ENCODE results near the gene SPTB.

- no peak for TF ChIP-seq CTCF (IDR thresholded peaks at IDR 0.05; ENCODE audit: low read depth, low read length, poor library complexity, severe bottlenecking)
- no peak for TF ChIP-seq EZH2phosphoT487 (IDR thresholded peaks at IDR 0.05; ENCODE audit: borderline replicate concordance, low read length)
These were observed 33.4 kb downstream of the SPTB start for GRCh38 chr14:64846319-64846718.

Data from DOHH2 (cell line).